NCI-H146 treated with DMSO at 0.1 percent for 48 hours (cell line): ENCODE measurements around the gene TRAK1.

ENCODE experiments used
- DNase-seq: peaks from one replicate; lab custom pipeline; 2025; ENCODE audit not compliant: unreplicated experiment; lab: John Stamatoyannopoulos, UW

Gene TRAK1

GRCh38 chr3:42123012-42123581 is 31.9 kb downstream of the TRAK1 start:
- peak; percentile 2 for DNase-seq

GRCh38 chr3:42123824-42124658 is 32.9 kb downstream of the TRAK1 start:
- no peak for DNase-seq

- DNase-seq: no peak
Measured at GRCh38 chr3:42127226-42127625, 36.1 kb downstream of the TRAK1 start.

GRCh38 chr3:42128526-42128925 is 37.4 kb downstream of the TRAK1 start:
- no peak for DNase-seq

GRCh38 chr3:42129014-42129953 is 38.1 kb downstream of the TRAK1 start:
- no peak for DNase-seq

GRCh38 chr3:42130007-42130328 is 38.8 kb downstream of the TRAK1 start:
- DNase-seq: no peak

GRCh38 chr3:42130329-42131070 is 39.3 kb downstream of the TRAK1 start:
- no peak for DNase-seq

- DNase-seq: no peak
Measured at GRCh38 chr3:42133500-42134298, 42.5 kb downstream of the TRAK1 start.

GRCh38 chr3:42134867-42135464 is 43.8 kb downstream of the TRAK1 start:
- no peak for DNase-seq

GRCh38 chr3:42139621-42140453 is 48.7 kb downstream of the TRAK1 start:
- DNase-seq: no peak

- no peak for DNase-seq
Measured at GRCh38 chr3:42140665-42141203, 49.6 kb downstream of the TRAK1 start.

GRCh38 chr3:42143440-42143839 is 52.3 kb downstream of the TRAK1 start:
- DNase-seq: no peak

GRCh38 chr3:42144209-42144608 is 53.1 kb downstream of the TRAK1 start:
- DNase-seq: no peak

- no peak for DNase-seq
Measured at GRCh38 chr3:42148086-42148848, 57.1 kb downstream of the TRAK1 start.

- no peak for DNase-seq
Measured at GRCh38 chr3:42148982-42149432, 57.9 kb downstream of the TRAK1 start.

GRCh38 chr3:42149532-42149931 is 58.4 kb downstream of the TRAK1 start:
- no peak for DNase-seq

- no peak for DNase-seq
Measured at GRCh38 chr3:42149975-42150374, 58.8 kb downstream of the TRAK1 start.
